H1 (cell line): Measurements from ENCODE around the gene CBFA2T2. TPM values are rescaled to one million over a fixed set of nuclear protein-coding genes. Genes with fewer than 3 reads are reported as not detected.

Experiments used
- CTCF ChIA-PET: fragments of 300-600 bp; sonication (Branson Sonifier 250); formaldehyde crosslinking; loops from one replicate; lab custom pipeline; 2021; ENCODE audit not compliant: partially characterized antibody; lab: Charles Lee
- POLR2A ChIA-PET: fragments of 300-600 bp; sonication (Branson Sonifier 250); formaldehyde crosslinking; loops from one replicate; lab custom pipeline; 2021; ENCODE audit warnings: inconsistent platforms; ENCODE audit not compliant: partially characterized antibody; lab: Charles Lee
- DNase-seq, 2 experiments: peaks; one replicate each; pipeline versions ENCODE4 v3.0.0 to v3.0.0-alpha.2; 2010 to 2022; ENCODE audit warnings: low spot score in 2 of 2, low read depth in 1 of 2, mixed read lengths in 1 of 2
- FAIRE-seq: peaks from 2 replicates; lab custom pipeline; 2011; peaks lifted over from hg19 to GRCh38; lab: Jason Lieb, UNC
- H2AFZ ChIP-seq: 2 replicates; pipeline ENCODE4 v1.8.1; 2012; ENCODE audit warnings: low read length, inconsistent platforms
- H2AK5ac ChIP-seq: 2 replicates; pipeline ENCODE4 v1.6.1; 2013; ENCODE audit warnings: low read depth, low read length
- H2BK120ac ChIP-seq: replicated peaks from 2 replicates; pipeline ENCODE3; 2013; ENCODE audit warnings: low read depth, low read length, inconsistent platforms
- H2BK12ac ChIP-seq: 2 replicates; pipeline ENCODE4 v1.6.1; 2013; ENCODE audit warnings: low read depth, low read length
- H2BK15ac ChIP-seq: 2 replicates; pipeline ENCODE4 v1.6.1; 2013; ENCODE audit warnings: low read length
- H2BK20ac ChIP-seq: 2 replicates; pipeline ENCODE4 v1.6.1; 2013; ENCODE audit warnings: low read length
- H2BK5ac ChIP-seq: 2 replicates; pipeline ENCODE4 v1.6.1; 2013; ENCODE audit warnings: low read depth, low read length
- H3K14ac ChIP-seq: 2 replicates; pipeline ENCODE4 v1.6.1; 2013; ENCODE audit warnings: inconsistent platforms; ENCODE audit not compliant: insufficient read length
- H3K18ac ChIP-seq: 2 replicates; pipeline ENCODE4 v1.6.1; 2013; ENCODE audit warnings: low read length; ENCODE audit errors: extremely low read depth
- H3K23ac ChIP-seq: 2 replicates; pipeline ENCODE4 v1.6.1; 2013; ENCODE audit warnings: inconsistent platforms; ENCODE audit not compliant: insufficient read length
- H3K23me2 ChIP-seq: 2 replicates; pipeline ENCODE4 v1.6.1; 2013; ENCODE audit warnings: low read depth, low read length
- H3K27ac ChIP-seq: 2 replicates; pipeline ENCODE4 v1.6.1; 2011; ENCODE audit warnings: low read depth, low read length, inconsistent platforms
- H3K27me3 ChIP-seq, 4 experiments: replicated peaks in 1 of 4; 1 replicate in 1 of 4; 2 replicates in 3 of 4; pipeline versions ENCODE4 v1.6.1 to v1.8.1; 2011 to 2013; ENCODE audit warnings: low read length in 3 of 4, mild to moderate bottlenecking in 3 of 4, inconsistent platforms in 2 of 4, mixed read lengths in 2 of 4, moderate library complexity in 1 of 4; ENCODE audit not compliant: control insufficient read depth in 3 of 4, insufficient read depth in 3 of 4; ENCODE audit errors: extremely low read depth in 1 of 4
- H3K36me3 ChIP-seq, 4 experiments: 2 replicates each; pipeline versions ENCODE4 v1.6.1 to v1.8.1; 2011 to 2013; ENCODE audit warnings: mild to moderate bottlenecking in 4 of 4, low read length in 3 of 4, moderate library complexity in 2 of 4, control low read depth in 1 of 4, inconsistent platforms in 1 of 4; ENCODE audit not compliant: insufficient read depth in 4 of 4, control insufficient read depth in 2 of 4
- H3K4ac ChIP-seq: replicated peaks from 2 replicates; pipeline ENCODE3; 2013; ENCODE audit warnings: low read length, low read depth, mixed read lengths, inconsistent platforms; ENCODE audit not compliant: insufficient read length
- H3K4me1 ChIP-seq, 4 experiments: replicated peaks in 1 of 4; 1 replicate in 1 of 4; 2 replicates in 3 of 4; pipeline versions ENCODE4 v1.6.1 to v1.8.1; 2011 to 2013; ENCODE audit warnings: low read length in 3 of 4, inconsistent platforms in 2 of 4, mixed read lengths in 1 of 4; ENCODE audit not compliant: insufficient read depth in 4 of 4, control insufficient read depth in 3 of 4
- H3K4me2 ChIP-seq, 2 experiments: 2 replicates each; pipeline versions ENCODE4 v1.6.1 to v1.8.1; 2011 to 2013; ENCODE audit warnings: low read depth in 2 of 2, low read length in 2 of 2, control low read depth in 1 of 2, inconsistent platforms in 1 of 2, mild to moderate bottlenecking in 1 of 2; ENCODE audit not compliant: insufficient read depth in 1 of 2
- H3K4me3 ChIP-seq, 4 experiments: fragments of 200-600, 300-600 bp in 1 of 4; sonication (generic), shearing (Covaris generic), sonication (Bioruptor Twin) in 1 of 4; 2 replicates each; pipeline versions ENCODE4 v1.5.1 to v1.8.1; 2011 to 2016; ENCODE audit warnings: low read length in 4 of 4, low read depth in 3 of 4, control low read depth in 2 of 4, inconsistent platforms in 2 of 4, mild to moderate bottlenecking in 2 of 4, mixed read lengths in 1 of 4, moderate library complexity in 1 of 4; ENCODE audit not compliant: insufficient read depth in 2 of 4; ENCODE audit errors: extremely low read depth in 1 of 4
- H3K56ac ChIP-seq: replicated peaks from 2 replicates; pipeline ENCODE3; 2013; ENCODE audit warnings: low read depth, mild to moderate bottlenecking, mixed read lengths, low read length, inconsistent platforms; ENCODE audit not compliant: insufficient read length
- H3K79me1 ChIP-seq: 2 replicates; pipeline ENCODE4 v1.6.1; 2013; ENCODE audit warnings: low read depth, low read length, control low read depth
- H3K79me2 ChIP-seq, 2 experiments: 2 replicates each; pipeline versions ENCODE4 v1.6.1 to v1.8.1; 2012 to 2013; ENCODE audit warnings: low read length in 2 of 2, mild to moderate bottlenecking in 2 of 2, inconsistent platforms in 1 of 2; ENCODE audit not compliant: insufficient read depth in 2 of 2, control insufficient read depth in 1 of 2
- H3K9ac ChIP-seq, 4 experiments: replicated peaks in 1 of 4; 1 replicate in 1 of 4; 2 replicates in 3 of 4; pipeline versions ENCODE4 v1.6.1 to v1.8.1; 2011 to 2013; ENCODE audit warnings: low read depth in 3 of 4, low read length in 3 of 4, control low read depth in 2 of 4, mild to moderate bottlenecking in 2 of 4, moderate library complexity in 2 of 4, inconsistent platforms in 1 of 4; ENCODE audit errors: extremely low read depth in 1 of 4
- H3K9me3 ChIP-seq, 2 experiments: 2 replicates each; pipeline versions ENCODE4 v1.6.1 to v1.8.1; 2012 to 2013; ENCODE audit warnings: mild to moderate bottlenecking in 2 of 2, moderate library complexity in 2 of 2, control low read depth in 1 of 2, inconsistent platforms in 1 of 2, low read depth in 1 of 2, low read length in 1 of 2, mixed read lengths in 1 of 2; ENCODE audit not compliant: insufficient read depth in 2 of 2
- H4K20me1 ChIP-seq, 2 experiments: replicated peaks in 1 of 2; 2 replicates each; pipeline versions ENCODE3 to v1.8.1; 2011 to 2013; ENCODE audit warnings: inconsistent platforms in 2 of 2, low read length in 2 of 2, mild to moderate bottlenecking in 1 of 2; ENCODE audit not compliant: insufficient read depth in 2 of 2, control insufficient read depth in 1 of 2
- H4K5ac ChIP-seq: 2 replicates; pipeline ENCODE4 v1.6.1; 2013; ENCODE audit warnings: low read length, low read depth, mixed read lengths, inconsistent platforms; ENCODE audit not compliant: insufficient read length
- H4K8ac ChIP-seq: 2 replicates; pipeline ENCODE4 v1.8.0; 2013; ENCODE audit warnings: mild to moderate bottlenecking, moderate library complexity, low read length, inconsistent platforms; ENCODE audit not compliant: insufficient read depth; ENCODE audit errors: extremely low read depth
- H4K91ac ChIP-seq: replicated peaks from 2 replicates; pipeline ENCODE3; 2013; ENCODE audit warnings: low read length, mixed read lengths, inconsistent platforms; ENCODE audit not compliant: insufficient read length
- polyA plus RNA-seq, 7 experiments: library from polyadenylated mRNA; depleted of rRNA in 3 of 7; stranded (reverse) in 5 of 7; unstranded in 2 of 7; fragments of >200 nt in 5 of 7; fragments of 200-250 nt in 2 of 7; gene quantifications; 1 replicate in 5 of 7; 2 replicates in 1 of 7; 4 replicates in 1 of 7; pipeline versions ENCODE4 v1.2.1 to v1.2.3, GENCODE V29; 2011 to 2013; ENCODE audit warnings: missing spikeins in 2 of 7, mixed read lengths in 2 of 7
- total RNA-seq: library from RNA; stranded (reverse); fragmentation: NEBNext Ultra II Directional; extraction: Animal tissue kit (Norgen Biotek cat#: 25700); gene quantifications from 2 replicates; pipeline ENCODE4 v1.2.1, GENCODE V29; 2021
- TF ChIP-seq, protein P1 (sequence below): fragments of 300-600 bp; sonication (generic); IDR thresholded peaks from 2 replicates; pipeline ENCODE4 v1.7.1; 2012; ENCODE audit warnings: low read length, moderate library complexity, mild to moderate bottlenecking, inconsistent platforms; ENCODE audit not compliant: insufficient replicate concordance

Gene CBFA2T2
- total and polyA plus RNA-seq, 2 of the 8 experiments (the other 6 are each of a cell fraction or from before 2014, with no cell fraction given), result 11.6 to 12.9 TPM

DNA sequence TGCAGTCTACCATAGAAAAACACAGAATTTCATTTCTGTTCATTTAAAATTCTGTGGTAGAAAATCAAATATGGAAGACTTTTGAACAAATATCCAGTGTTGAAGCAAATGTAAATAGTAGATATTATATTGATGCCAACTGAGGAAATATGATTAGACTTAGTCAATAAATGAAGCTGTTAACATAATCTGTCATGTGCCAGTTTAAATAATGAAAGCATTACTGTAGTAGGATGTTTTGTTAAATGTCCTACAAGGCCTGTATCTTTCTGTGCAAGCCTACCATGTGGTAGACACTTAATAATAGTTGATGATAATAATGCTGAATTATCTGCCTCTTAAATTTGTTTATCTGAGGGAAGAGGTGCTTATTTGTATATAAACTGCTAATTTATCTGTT is 55.9 kb downstream of the CBFA2T2 start:
- no peak overlapping the region for H2BK120ac ChIP-seq
- no peaks in the 10 kb centered on the region for H3K27me3 ChIP-seq
- H4K20me1 ChIP-seq, result peaks cover 0 to 6% of the 10 kb centered on the region in 2 experiments
- H2BK12ac ChIP-seq, result no peak overlapping the region
- ChIA-PET CTCF (interaction anchor here (0.6 to 1.2 kb wide), 2 partner anchors 31 to 566 kb away, joined by 3 read pairs; no protein-coding TSS in a partner anchor), POLR2A (no interaction called here)
- no peak overlapping the region for H2AFZ ChIP-seq
- no peaks in the 10 kb centered on the region; the same call in 1 of the 2 replicates for H3K79me1 ChIP-seq
- H2BK5ac ChIP-seq, result no peak overlapping the region
- H2BK20ac ChIP-seq, result no peak overlapping the region
- H3K27ac ChIP-seq, result no peak overlapping the region
- H3K14ac ChIP-seq, result no peak overlapping the region
- no peak for FAIRE-seq
- no peaks in the 10 kb centered on the region for H3K9me3 ChIP-seq
- no peak for DNase-seq
- H2BK15ac ChIP-seq, result no peak overlapping the region
- no peak overlapping the region for H4K5ac ChIP-seq
- no peak overlapping the region for H3K9ac ChIP-seq
- no peak overlapping the region for H3K18ac ChIP-seq
- H3K4me1 ChIP-seq, result no peaks in the 10 kb centered on the region
- H3K4me2 ChIP-seq, result no peak overlapping the region
- H4K8ac ChIP-seq, result no peak overlapping the region
- no peak overlapping the region for H3K23ac ChIP-seq
- H4K91ac ChIP-seq, result no peak overlapping the region
- no peaks in the 10 kb centered on the region for H3K23me2 ChIP-seq
- no peak overlapping the region for H3K56ac ChIP-seq
- no peak overlapping the region for H3K4me3 ChIP-seq
- H3K4ac ChIP-seq, result no peak overlapping the region
- no peaks in the 10 kb centered on the region; a peak in 1 of 4 replicates for H3K79me2 ChIP-seq
- H2AK5ac ChIP-seq, result no peak overlapping the region
- no peaks in the 10 kb centered on the region for H3K36me3 ChIP-seq
- TF ChIP-seq, protein P1, sequence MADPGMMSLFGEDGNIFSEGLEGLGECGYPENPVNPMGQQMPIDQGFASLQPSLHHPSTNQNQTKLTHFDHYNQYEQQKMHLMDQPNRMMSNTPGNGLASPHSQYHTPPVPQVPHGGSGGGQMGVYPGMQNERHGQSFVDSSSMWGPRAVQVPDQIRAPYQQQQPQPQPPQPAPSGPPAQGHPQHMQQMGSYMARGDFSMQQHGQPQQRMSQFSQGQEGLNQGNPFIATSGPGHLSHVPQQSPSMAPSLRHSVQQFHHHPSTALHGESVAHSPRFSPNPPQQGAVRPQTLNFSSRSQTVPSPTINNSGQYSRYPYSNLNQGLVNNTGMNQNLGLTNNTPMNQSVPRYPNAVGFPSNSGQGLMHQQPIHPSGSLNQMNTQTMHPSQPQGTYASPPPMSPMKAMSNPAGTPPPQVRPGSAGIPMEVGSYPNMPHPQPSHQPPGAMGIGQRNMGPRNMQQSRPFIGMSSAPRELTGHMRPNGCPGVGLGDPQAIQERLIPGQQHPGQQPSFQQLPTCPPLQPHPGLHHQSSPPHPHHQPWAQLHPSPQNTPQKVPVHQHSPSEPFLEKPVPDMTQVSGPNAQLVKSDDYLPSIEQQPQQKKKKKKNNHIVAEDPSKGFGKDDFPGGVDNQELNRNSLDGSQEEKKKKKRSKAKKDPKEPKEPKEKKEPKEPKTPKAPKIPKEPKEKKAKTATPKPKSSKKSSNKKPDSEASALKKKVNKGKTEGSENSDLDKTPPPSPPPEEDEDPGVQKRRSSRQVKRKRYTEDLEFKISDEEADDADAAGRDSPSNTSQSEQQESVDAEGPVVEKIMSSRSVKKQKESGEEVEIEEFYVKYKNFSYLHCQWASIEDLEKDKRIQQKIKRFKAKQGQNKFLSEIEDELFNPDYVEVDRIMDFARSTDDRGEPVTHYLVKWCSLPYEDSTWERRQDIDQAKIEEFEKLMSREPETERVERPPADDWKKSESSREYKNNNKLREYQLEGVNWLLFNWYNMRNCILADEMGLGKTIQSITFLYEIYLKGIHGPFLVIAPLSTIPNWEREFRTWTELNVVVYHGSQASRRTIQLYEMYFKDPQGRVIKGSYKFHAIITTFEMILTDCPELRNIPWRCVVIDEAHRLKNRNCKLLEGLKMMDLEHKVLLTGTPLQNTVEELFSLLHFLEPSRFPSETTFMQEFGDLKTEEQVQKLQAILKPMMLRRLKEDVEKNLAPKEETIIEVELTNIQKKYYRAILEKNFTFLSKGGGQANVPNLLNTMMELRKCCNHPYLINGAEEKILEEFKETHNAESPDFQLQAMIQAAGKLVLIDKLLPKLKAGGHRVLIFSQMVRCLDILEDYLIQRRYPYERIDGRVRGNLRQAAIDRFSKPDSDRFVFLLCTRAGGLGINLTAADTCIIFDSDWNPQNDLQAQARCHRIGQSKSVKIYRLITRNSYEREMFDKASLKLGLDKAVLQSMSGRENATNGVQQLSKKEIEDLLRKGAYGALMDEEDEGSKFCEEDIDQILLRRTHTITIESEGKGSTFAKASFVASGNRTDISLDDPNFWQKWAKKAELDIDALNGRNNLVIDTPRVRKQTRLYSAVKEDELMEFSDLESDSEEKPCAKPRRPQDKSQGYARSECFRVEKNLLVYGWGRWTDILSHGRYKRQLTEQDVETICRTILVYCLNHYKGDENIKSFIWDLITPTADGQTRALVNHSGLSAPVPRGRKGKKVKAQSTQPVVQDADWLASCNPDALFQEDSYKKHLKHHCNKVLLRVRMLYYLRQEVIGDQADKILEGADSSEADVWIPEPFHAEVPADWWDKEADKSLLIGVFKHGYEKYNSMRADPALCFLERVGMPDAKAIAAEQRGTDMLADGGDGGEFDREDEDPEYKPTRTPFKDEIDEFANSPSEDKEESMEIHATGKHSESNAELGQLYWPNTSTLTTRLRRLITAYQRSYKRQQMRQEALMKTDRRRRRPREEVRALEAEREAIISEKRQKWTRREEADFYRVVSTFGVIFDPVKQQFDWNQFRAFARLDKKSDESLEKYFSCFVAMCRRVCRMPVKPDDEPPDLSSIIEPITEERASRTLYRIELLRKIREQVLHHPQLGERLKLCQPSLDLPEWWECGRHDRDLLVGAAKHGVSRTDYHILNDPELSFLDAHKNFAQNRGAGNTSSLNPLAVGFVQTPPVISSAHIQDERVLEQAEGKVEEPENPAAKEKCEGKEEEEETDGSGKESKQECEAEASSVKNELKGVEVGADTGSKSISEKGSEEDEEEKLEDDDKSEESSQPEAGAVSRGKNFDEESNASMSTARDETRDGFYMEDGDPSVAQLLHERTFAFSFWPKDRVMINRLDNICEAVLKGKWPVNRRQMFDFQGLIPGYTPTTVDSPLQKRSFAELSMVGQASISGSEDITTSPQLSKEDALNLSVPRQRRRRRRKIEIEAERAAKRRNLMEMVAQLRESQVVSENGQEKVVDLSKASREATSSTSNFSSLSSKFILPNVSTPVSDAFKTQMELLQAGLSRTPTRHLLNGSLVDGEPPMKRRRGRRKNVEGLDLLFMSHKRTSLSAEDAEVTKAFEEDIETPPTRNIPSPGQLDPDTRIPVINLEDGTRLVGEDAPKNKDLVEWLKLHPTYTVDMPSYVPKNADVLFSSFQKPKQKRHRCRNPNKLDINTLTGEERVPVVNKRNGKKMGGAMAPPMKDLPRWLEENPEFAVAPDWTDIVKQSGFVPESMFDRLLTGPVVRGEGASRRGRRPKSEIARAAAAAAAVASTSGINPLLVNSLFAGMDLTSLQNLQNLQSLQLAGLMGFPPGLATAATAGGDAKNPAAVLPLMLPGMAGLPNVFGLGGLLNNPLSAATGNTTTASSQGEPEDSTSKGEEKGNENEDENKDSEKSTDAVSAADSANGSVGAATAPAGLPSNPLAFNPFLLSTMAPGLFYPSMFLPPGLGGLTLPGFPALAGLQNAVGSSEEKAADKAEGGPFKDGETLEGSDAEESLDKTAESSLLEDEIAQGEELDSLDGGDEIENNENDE, result no peak
